HCEC 1CT (cell line): ENCODE data around the gene C2orf80.
A peak's percentile ranks its signal among the peaks of the same experiment; 100 is the strongest.
"Not testable (repeated sequence)": the region's sequence is repeated elsewhere in the genome, so short reads cannot be mapped to it uniquely, and the experiment has no call there.

Experiments
- DNase-seq: peaks from one replicate; pipeline ENCODE4 v3.0.0-alpha.2; 2017

C2orf80 gene

GRCh38 chr2:208189810-208190503 is at the start of gene C2orf80:
Gene C2orf80 (minus strand): TSS chr2:208190030. CDS start chr2:208186986, 3,044 bp downstream.
- DNase-seq = no peak

GRCh38 chr2:208235860-208236259 is 46.0 kb upstream of the C2orf80 start:
- DNase-seq = no peak

GRCh38 chr2:208234786-208235185 is 45.0 kb upstream of the C2orf80 start:
- no peak for DNase-seq

- DNase-seq = no peak
Measured at GRCh38 chr2:208228476-208228875, 38.6 kb upstream of the C2orf80 start.

GRCh38 chr2:208227581-208228232 is 37.9 kb upstream of the C2orf80 start:
- no peak for DNase-seq

GRCh38 chr2:208224802-208225201 is 35.0 kb upstream of the C2orf80 start:
- no peak for DNase-seq

GRCh38 chr2:208222351-208222750 is 32.5 kb upstream of the C2orf80 start:
- DNase-seq = peak; percentile 36

GRCh38 chr2:208221873-208222272 is 32.0 kb upstream of the C2orf80 start:
- DNase-seq = not testable (repeated sequence)

- no peak for DNase-seq
Measured at GRCh38 chr2:208210688-208211451, 21.0 kb upstream of the C2orf80 start.

GRCh38 chr2:208208335-208209085 is 18.7 kb upstream of the C2orf80 start:
- DNase-seq = no peak

- no peak for DNase-seq
Measured at GRCh38 chr2:208207769-208208168, 17.9 kb upstream of the C2orf80 start.

GRCh38 chr2:208204166-208204565 is 14.3 kb upstream of the C2orf80 start:
- no peak for DNase-seq

- peak; percentile 26 for DNase-seq
Measured at GRCh38 chr2:208195531-208195930, 5.7 kb upstream of the C2orf80 start.

GRCh38 chr2:208192611-208193236 is 2.9 kb upstream of the C2orf80 start:
- no peak for DNase-seq

- no peak for DNase-seq
Measured at GRCh38 chr2:208189069-208189809, 591 bp downstream of the C2orf80 start.

- DNase-seq = no peak
Measured at GRCh38 chr2:208186893-208187292, 2.9 kb downstream of the C2orf80 start.

- no peak for DNase-seq
Measured at GRCh38 chr2:208186465-208186864, 3.4 kb downstream of the C2orf80 start.

- DNase-seq = no peak
Measured at GRCh38 chr2:208183972-208184705, 5.7 kb downstream of the C2orf80 start.

GRCh38 chr2:208183526-208183925 is 6.3 kb downstream of the C2orf80 start:
- DNase-seq = no peak

- no peak for DNase-seq
Measured at GRCh38 chr2:208182835-208183234, 7.0 kb downstream of the C2orf80 start.

- DNase-seq = no peak
Measured at GRCh38 chr2:208179028-208179609, 10.7 kb downstream of the C2orf80 start.
